Testis (tissue), 2 donors: ENCODE results near the gene PPP6R3.

Experiments used
- CTCF ChIP-seq, 3 experiments: fragments of 450-650 bp in 2 of 3; fragments of 200-600 bp in 1 of 3; sonication (generic) in 1 of 3; IDR thresholded peaks; one replicate each; pipeline ENCODE4 v1.5.1; 2016 to 2019; ENCODE audit warnings: antibody characterized with exemption in 3 of 3, mild to moderate bottlenecking in 2 of 3, moderate library complexity in 1 of 3
- POLR2A ChIP-seq: fragments of 450-650 bp; IDR thresholded peaks from one replicate; pipeline ENCODE4 v1.6.1; 2017; ENCODE audit warnings: antibody characterized with exemption, mild to moderate bottlenecking, moderate library complexity

- TF ChIP-seq POLR2A (no peak), CTCF (IDR thresholded peaks at IDR 0.05) (no peak)
Measured at GRCh38 chr11:68472778-68473177, 12.2 kb downstream of the PPP6R3 start.
